GM12891 (cell line): Measurements from ENCODE around the gene SPOCK1.

Experiments
- POLR2A ChIP-seq: IDR thresholded peaks from 2 replicates; pipeline ENCODE4 v1.6.1; 2011; ENCODE audit warnings: low read depth, low read length, control low read depth
- POLR2AphosphoS5 ChIP-seq: IDR thresholded peaks from 2 replicates; pipeline ENCODE4 v1.6.1; 2011; ENCODE audit warnings: low read depth, low read length, control low read depth
- SPI1 ChIP-seq: IDR thresholded peaks from 2 replicates; pipeline ENCODE4 v1.6.1; 2011; ENCODE audit warnings: low read depth, low read length, control low read depth
- TAF1 ChIP-seq: IDR thresholded peaks from 2 replicates; pipeline ENCODE4 v1.6.1; 2011; ENCODE audit warnings: low read depth, low read length, control low read depth

- no peak for TF ChIP-seq POLR2A
- TF ChIP-seq POLR2AphosphoS5 = no peak
- no peak for TF ChIP-seq TAF1
- no peak for TF ChIP-seq SPI1
Measured at GRCh38 chr5:137036640-137037039, 462.5 kb downstream of the SPOCK1 start.
